HepG2 (cell line): Measurements from ENCODE around the gene SMYD4. TPM values are rescaled to one million over a fixed set of nuclear protein-coding genes. Genes with fewer than 3 reads are reported as not detected.

Experiments used
- ATAC-seq: fragments of 200-7000 bp; cut with Tn5 transposase; 3 replicates; pipeline ENCODE4 v1.9.1; 2020; ENCODE audit warnings: mild to moderate bottlenecking, moderate library complexity
- BruUV-seq: library from RNA; stranded (reverse); fragments of 400-500 nt; replicated peaks from 2 replicates; lab custom pipeline; 2021; lab: Mats Ljungman, UMichigan
- CTCF ChIA-PET: fragments of 300-600 bp; formaldehyde crosslinking; extraction: SDS; loops from one replicate; lab custom pipeline; 2021; ENCODE audit warnings: low total read pairs, inconsistent platforms, low intra/inter-chr PET ratio; lab: Yijun Ruan, JAX
- POLR2A ChIA-PET: fragments of 350-600 bp; sonication (Branson Sonifier 250); formaldehyde crosslinking; loops from one replicate; lab custom pipeline; 2020; ENCODE audit warnings: antibody characterized with exemption, inconsistent platforms; lab: Yijun Ruan, JAX
- DNase-seq: peaks from one replicate; pipeline ENCODE4 v3.0.0-alpha.2; 2015; ENCODE audit warnings: low spot score
- FAIRE-seq: peaks from 3 replicates; lab custom pipeline; 2011; peaks lifted over from hg19 to GRCh38; lab: Jason Lieb, UNC
- H2AFZ ChIP-seq: one replicate; pipeline ENCODE4 v1.6.1; 2011; ENCODE audit warnings: low read length, inconsistent platforms
- H3K27ac ChIP-seq: fragments of 300-600 bp; 3 replicates; pipeline ENCODE4 v1.8.0; 2011; ENCODE audit warnings: mixed run types, mild to moderate bottlenecking, mixed read lengths, low read length, inconsistent platforms; ENCODE audit not compliant: insufficient read depth; ENCODE audit errors: extremely low read length
- H3K27me3 ChIP-seq, 2 experiments: fragments of 200-600 bp in 1 of 2; 2 replicates in 1 of 2; 3 replicates in 1 of 2; pipeline versions ENCODE4 v1.6.0 to v1.8.0; 2011; ENCODE audit warnings: low read length in 2 of 2, mild to moderate bottlenecking in 2 of 2, moderate library complexity in 2 of 2, inconsistent platforms in 1 of 2; ENCODE audit not compliant: insufficient read depth in 2 of 2, control insufficient read depth in 1 of 2
- H3K36me3 ChIP-seq, 2 experiments: fragments of 200-600 bp in 1 of 2; replicated peaks in 1 of 2; 2 replicates in 1 of 2; 3 replicates in 1 of 2; pipeline versions ENCODE4 v1.5.1 to v1.8.0; 2011; ENCODE audit warnings: low read length in 2 of 2, inconsistent platforms in 1 of 2; ENCODE audit not compliant: insufficient read depth in 2 of 2, control insufficient read depth in 1 of 2
- H3K4me1 ChIP-seq: 2 replicates; pipeline ENCODE4 v1.5.1; 2012; ENCODE audit warnings: low read length, inconsistent platforms; ENCODE audit not compliant: insufficient read depth
- H3K4me2 ChIP-seq: 2 replicates; pipeline ENCODE4 v1.6.0; 2011; ENCODE audit warnings: low read depth, low read length, inconsistent platforms
- H3K4me3 ChIP-seq, 3 experiments: fragments of 200-600 bp in 1 of 3; sonication (generic), shearing (Covaris generic) in 1 of 3; replicated peaks in 1 of 3; 2 replicates each; pipeline ENCODE4 v1.5.1; 2011 to 2016; ENCODE audit warnings: low read length in 3 of 3, inconsistent platforms in 2 of 3, low read depth in 2 of 3, mild to moderate bottlenecking in 2 of 3, control low read depth in 1 of 3, mixed read lengths in 1 of 3; ENCODE audit not compliant: insufficient read depth in 1 of 3
- H3K79me2 ChIP-seq: one replicate; pipeline ENCODE4 v1.6.1; 2011; ENCODE audit warnings: low read length, inconsistent platforms; ENCODE audit not compliant: insufficient read depth
- H3K9ac ChIP-seq: 2 replicates; pipeline ENCODE4 v1.6.0; 2011; ENCODE audit warnings: mild to moderate bottlenecking, low read depth, low read length, inconsistent platforms; ENCODE audit not compliant: insufficient read depth
- H3K9me3 ChIP-seq: 2 replicates; pipeline ENCODE4 v1.5.1; 2012; ENCODE audit warnings: mild to moderate bottlenecking, low read length
- H4K20me1 ChIP-seq: 2 replicates; pipeline ENCODE4 v1.6.0; 2011; ENCODE audit warnings: inconsistent platforms, mild to moderate bottlenecking, low read length, moderate library complexity; ENCODE audit not compliant: insufficient read depth
- NFE2 ChIP-seq: sonication (generic); formaldehyde crosslinking; IDR thresholded peaks from 2 replicates; pipeline ENCODE4 v1.4.0; 2020; ENCODE audit warnings: missing genetic modification reagents
- RAD21 ChIP-seq: fragments of 450-650 bp; formaldehyde crosslinking; IDR thresholded peaks from 2 replicates; pipeline ENCODE4 v1.5.0; 2020; ENCODE audit warnings: mild to moderate bottlenecking
- SMC3 ChIP-seq: IDR thresholded peaks from 2 replicates; pipeline ENCODE4 v1.6.1; 2011; ENCODE audit warnings: low read length, improper control_type of control experiment
- STAG1 ChIP-seq: sonication (generic); formaldehyde crosslinking; IDR thresholded peaks from 2 replicates; pipeline ENCODE4 v1.4.0; 2020; ENCODE audit warnings: missing genetic modification reagents
- ZBTB42 ChIP-seq: sonication (generic); formaldehyde crosslinking; IDR thresholded peaks from 2 replicates; pipeline ENCODE4 v1.5.0; 2020; ENCODE audit warnings: mild to moderate bottlenecking, missing genetic modification reagents
- ZNF121 ChIP-seq: sonication (generic); formaldehyde crosslinking; IDR thresholded peaks from 2 replicates; pipeline ENCODE4 v1.5.0; 2020; ENCODE audit warnings: mild to moderate bottlenecking, missing genetic modification reagents
- ZSCAN31 ChIP-seq: sonication (generic); formaldehyde crosslinking; IDR thresholded peaks from 2 replicates; pipeline ENCODE4 v1.5.0; 2020; ENCODE audit warnings: low read depth, mild to moderate bottlenecking, missing genetic modification reagents
- WGBS: methylation state at CpG from one replicate; pipeline ENCODE4 v1.1.6; 2017; ENCODE audit warnings: low lambda C conversion rate; 5-methylcytosine and 5-hydroxymethylcytosine counted together
- in situ Hi-C: cut with HindIII; loops from 2 replicates; pipeline ENCODE4 v1.10.0; 2017; ENCODE audit warnings: low pct_unique_long_range_greater_than_20kb; ENCODE audit not compliant: extremely low pct_ligation_motif_present
- intact Hi-C: fragments of 100-400 bp; cut with micrococcal nuclease; formaldehyde crosslinking; loops from one replicate; pipeline ENCODE4 v1.10.0; 2022; ENCODE audit not compliant: unreplicated experiment
- polyA plus RNA-seq, 8 experiments: library from polyadenylated mRNA; depleted of rRNA in 3 of 8; stranded (reverse) in 7 of 8; unstranded in 1 of 8; fragments of >200 nt; fragmentation: Illumina TruSeq in 4 of 8; extraction: Trizol in 4 of 8; gene quantifications; 2 replicates each; pipeline versions ENCODE4 v1.2.1 to v1.2.3, GENCODE V29; 2011 to 2016; ENCODE audit warnings: low read depth in 4 of 8, missing spikeins in 1 of 8, mixed read lengths in 1 of 8; ENCODE audit not compliant: insufficient read depth in 1 of 8
- total RNA-seq, 5 experiments: library from RNA; depleted of rRNA; stranded (reverse); fragments of >200 nt; fragmentation: Illumina TruSeq; extraction: Trizol; gene quantifications; 2 replicates each; pipeline ENCODE4 v1.2.3, GENCODE V29; 2016; ENCODE audit warnings: low read depth in 1 of 5
- TF ChIP-seq, protein P1 (sequence below): sonication (generic); formaldehyde crosslinking; IDR thresholded peaks from 2 replicates; pipeline ENCODE4 v1.5.1; 2020; ENCODE audit warnings: mild to moderate bottlenecking, moderate library complexity, missing genetic modification reagents
- TF ChIP-seq, protein P2 (sequence below): sonication (generic); formaldehyde crosslinking; IDR thresholded peaks from 2 replicates; pipeline ENCODE4 v1.5.0; 2020; ENCODE audit warnings: mild to moderate bottlenecking, missing genetic modification reagents, moderate library complexity

SMYD4 gene
- total and polyA plus RNA-seq, 2 of the 13 experiments (the other 11 are each of a cell fraction or from before 2014, with no cell fraction given): 7.4 to 11.3 TPM

DNA sequence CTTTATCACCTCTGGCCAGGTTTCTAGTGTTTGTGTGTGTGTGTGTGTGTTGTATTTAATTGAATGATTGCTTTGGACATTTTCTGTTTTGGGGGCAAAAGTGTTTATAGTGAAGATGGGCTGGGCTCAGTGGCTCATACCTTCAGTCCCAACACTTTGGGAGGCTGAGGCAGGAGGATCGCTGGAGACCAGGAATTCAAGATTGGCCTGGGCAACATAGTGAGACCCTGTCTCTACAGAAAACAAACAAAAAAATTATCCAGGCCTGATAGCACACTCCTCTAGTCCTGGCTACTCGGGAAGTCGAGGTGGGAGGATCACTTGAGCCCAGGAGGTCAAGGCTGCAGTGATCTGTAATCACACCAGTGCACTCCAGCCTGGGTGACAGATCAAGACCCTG lies 37.6 kb upstream of the SMYD4 start:
- ATAC-seq: no peak
- no peaks in the 10 kb centered on the region for H4K20me1 ChIP-seq
- no peaks in the 10 kb centered on the region for H3K9me3 ChIP-seq
- H3K27ac ChIP-seq: no peak overlapping the region
- H2AFZ ChIP-seq: no peak overlapping the region
- CTCF ChIA-PET: no interaction called here
- no peak for FAIRE-seq
- no peak for DNase-seq
- no peak overlapping the region for H3K9ac ChIP-seq
- in situ Hi-C loops (no loop called here), intact Hi-C loops (loop anchor here (5.0 to 10.0 kb wide), 2 partner anchors 75 to 153 kb away; partner anchors contain the start of gene TLCD2)
- POLR2A ChIA-PET: no interaction called here
- H3K4me1 ChIP-seq: no peaks in the 10 kb centered on the region
- no TSS peak for BruUV-seq
- no peak overlapping the region for H3K4me2 ChIP-seq
- TF ChIP-seq ZNF121 (CRISPR knock-in tag): peak; percentile 43; the same call in 1 of the 2 replicates
- no peak for TF ChIP-seq ZSCAN31 (CRISPR knock-in tag)
- H3K36me3 ChIP-seq: peaks cover 0 to 18% of the 10 kb centered on the region in 2 experiments
- H3K27me3 ChIP-seq: no peaks in the 10 kb centered on the region
- no peak overlapping the region for H3K4me3 ChIP-seq
- WGBS: 75% methylated on average over 3 of the region's 3 CpGs
- H3K79me2 ChIP-seq: no peaks in the 10 kb centered on the region

DNA sequence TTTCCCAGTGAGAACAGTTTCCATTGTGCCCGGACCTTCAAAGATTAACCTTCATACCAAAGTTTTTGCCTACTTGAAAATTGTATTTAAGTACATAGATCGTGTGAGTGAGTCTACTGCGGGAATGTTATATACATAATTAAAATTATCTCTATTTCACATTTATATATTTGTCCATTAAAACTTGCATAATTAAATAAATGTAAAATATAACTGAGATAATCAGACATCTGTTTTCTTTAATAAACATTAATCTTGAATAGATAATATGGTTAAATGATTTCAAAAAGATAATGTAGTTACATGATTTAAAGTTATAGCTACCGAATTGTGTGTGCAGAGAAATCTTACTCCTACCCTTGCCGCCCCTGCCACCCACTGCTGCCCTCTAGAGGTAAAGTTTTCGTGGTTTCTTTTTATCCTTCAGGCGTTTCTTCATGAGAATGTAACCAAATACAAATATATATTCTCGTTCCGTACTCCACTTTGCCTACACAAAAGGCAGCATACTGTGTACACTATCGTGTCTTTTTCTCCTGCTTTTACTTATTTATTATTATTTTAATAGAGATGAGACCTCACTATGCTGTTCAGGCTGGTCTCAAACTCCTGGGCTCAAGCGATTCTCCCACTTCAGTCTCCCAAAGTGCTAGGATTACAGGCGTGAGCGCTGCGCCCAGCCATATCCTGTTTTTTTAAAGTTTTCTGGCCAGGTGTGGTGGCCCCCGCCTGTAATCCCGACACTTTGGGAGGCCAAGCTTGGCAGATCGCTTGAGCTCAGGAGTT lies 35.7 kb upstream of the SMYD4 start:
- Histone ChIP-seq H4K20me1 (no peaks in the 10 kb centered on the region), H3K27ac (no peak overlapping the region), H3K4me1 (no peaks in the 10 kb centered on the region), H3K4me2 (no peak overlapping the region), H3K4me3 (no peak overlapping the region), H3K9me3 (no peaks in the 10 kb centered on the region), H3K36me3 (peaks cover 1 to 23% of the 10 kb centered on the region in 2 experiments; a peak in 4 of 5 replicates), H3K9ac (no peak overlapping the region), H2AFZ (no peak overlapping the region), H3K27me3 (no peaks in the 10 kb centered on the region), H3K79me2 (no peaks in the 10 kb centered on the region)
- peak; percentile 48; the same call in 1 of the 2 replicates for TF ChIP-seq SMC3
- TF ChIP-seq, protein P1, sequence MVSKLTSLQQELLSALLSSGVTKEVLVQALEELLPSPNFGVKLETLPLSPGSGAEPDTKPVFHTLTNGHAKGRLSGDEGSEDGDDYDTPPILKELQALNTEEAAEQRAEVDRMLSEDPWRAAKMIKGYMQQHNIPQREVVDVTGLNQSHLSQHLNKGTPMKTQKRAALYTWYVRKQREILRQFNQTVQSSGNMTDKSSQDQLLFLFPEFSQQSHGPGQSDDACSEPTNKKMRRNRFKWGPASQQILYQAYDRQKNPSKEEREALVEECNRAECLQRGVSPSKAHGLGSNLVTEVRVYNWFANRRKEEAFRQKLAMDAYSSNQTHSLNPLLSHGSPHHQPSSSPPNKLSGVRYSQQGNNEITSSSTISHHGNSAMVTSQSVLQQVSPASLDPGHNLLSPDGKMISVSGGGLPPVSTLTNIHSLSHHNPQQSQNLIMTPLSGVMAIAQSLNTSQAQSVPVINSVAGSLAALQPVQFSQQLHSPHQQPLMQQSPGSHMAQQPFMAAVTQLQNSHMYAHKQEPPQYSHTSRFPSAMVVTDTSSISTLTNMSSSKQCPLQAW (CRISPR knock-in tag): no peak
- TF ChIP-seq NFE2 (CRISPR knock-in tag): no peak
- peak; percentile 46 for TF ChIP-seq RAD21
- TF ChIP-seq, protein P2, sequence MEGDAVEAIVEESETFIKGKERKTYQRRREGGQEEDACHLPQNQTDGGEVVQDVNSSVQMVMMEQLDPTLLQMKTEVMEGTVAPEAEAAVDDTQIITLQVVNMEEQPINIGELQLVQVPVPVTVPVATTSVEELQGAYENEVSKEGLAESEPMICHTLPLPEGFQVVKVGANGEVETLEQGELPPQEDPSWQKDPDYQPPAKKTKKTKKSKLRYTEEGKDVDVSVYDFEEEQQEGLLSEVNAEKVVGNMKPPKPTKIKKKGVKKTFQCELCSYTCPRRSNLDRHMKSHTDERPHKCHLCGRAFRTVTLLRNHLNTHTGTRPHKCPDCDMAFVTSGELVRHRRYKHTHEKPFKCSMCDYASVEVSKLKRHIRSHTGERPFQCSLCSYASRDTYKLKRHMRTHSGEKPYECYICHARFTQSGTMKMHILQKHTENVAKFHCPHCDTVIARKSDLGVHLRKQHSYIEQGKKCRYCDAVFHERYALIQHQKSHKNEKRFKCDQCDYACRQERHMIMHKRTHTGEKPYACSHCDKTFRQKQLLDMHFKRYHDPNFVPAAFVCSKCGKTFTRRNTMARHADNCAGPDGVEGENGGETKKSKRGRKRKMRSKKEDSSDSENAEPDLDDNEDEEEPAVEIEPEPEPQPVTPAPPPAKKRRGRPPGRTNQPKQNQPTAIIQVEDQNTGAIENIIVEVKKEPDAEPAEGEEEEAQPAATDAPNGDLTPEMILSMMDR: peak; percentile 56
- no peak for TF ChIP-seq ZBTB42 (CRISPR knock-in tag)
- peak; percentile 67 for TF ChIP-seq STAG1
- ChIA-PET POLR2A (interaction anchor here (1.0 kb wide), 2 partner anchors 138 to 216 kb away, joined by 3 read pairs; partner anchors contain the start of gene RILP), CTCF (interaction anchor here (1.2 to 1.5 kb wide), 3 partner anchors 152 to 196 kb away, joined by 3 to 7 read pairs (median 3); no protein-coding TSS in a partner anchor)
- in situ Hi-C loops (no loop called here), intact Hi-C loops (loop anchor here (5.0 to 10.0 kb wide), 2 partner anchors 73 to 151 kb away; partner anchors contain the start of gene TLCD2)
- 57% methylated on average over 16 of the region's 17 CpGs for WGBS
- DNase-seq (peak; percentile 35), FAIRE-seq (peak; percentile 28), ATAC-seq (no peak)
- BruUV-seq: no TSS peak
